Neural progenitor cell (in vitro differentiated cells): ENCODE measurements around the gene OMP.

Source experiments
- CTCF ChIP-seq: fragments of 200-600 bp; sonication (generic); IDR thresholded peaks from 2 replicates; pipeline ENCODE4 v1.5.1; 2017; ENCODE audit warnings: antibody characterized with exemption, mild to moderate bottlenecking
- EZH2 ChIP-seq: fragments of 200-600 bp; sonication (generic); IDR thresholded peaks from 2 replicates; pipeline ENCODE4 v1.6.1; 2017; ENCODE audit warnings: antibody characterized with exemption, mild to moderate bottlenecking, moderate library complexity

- peak; percentile 76 for TF ChIP-seq CTCF
- no peak for TF ChIP-seq EZH2
Observed at GRCh38 chr11:77113382-77114088, 10.9 kb downstream of the OMP start.
